ENCODE measurements around the gene ANKDD1A. TPM values are rescaled to one million over a fixed set of nuclear protein-coding genes. Genes with fewer than 3 reads are reported as not detected.

ANKDD1A gene
- total and polyA plus RNA-seq, 2 experiments from 2014 or later, result 6.7 to 9.3 TPM

DNA sequence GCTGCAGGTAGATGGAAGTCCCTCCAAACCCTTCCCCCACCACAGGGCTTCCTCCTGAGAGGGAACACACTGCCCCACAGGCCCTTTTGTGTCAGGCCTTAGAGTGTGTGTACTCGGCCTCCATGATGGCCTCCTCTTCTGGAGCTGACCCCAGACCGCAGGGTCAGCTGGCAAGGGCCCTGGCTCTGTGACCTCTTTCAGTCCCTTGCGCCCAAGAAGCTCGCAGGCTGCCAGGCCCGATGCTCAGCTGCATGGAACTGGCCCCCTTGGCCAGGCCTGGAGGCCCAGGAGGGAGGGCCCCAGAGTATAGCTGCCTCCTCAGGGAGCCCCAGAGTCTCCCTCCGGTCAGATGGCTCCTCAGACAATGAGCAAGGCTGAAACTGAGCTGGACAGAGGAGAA, 23.4 kb upstream of the ANKDD1A start:
- Histone ChIP-seq H3K36me3 (ENCODE audit: insufficient read depth) (no peaks in the 10 kb centered on the region), H3K4me1 (ENCODE audit: insufficient read depth) (peaks cover 15% of the 10 kb centered on the region), H3F3A (replicated peaks; ENCODE audit: low read depth) (0 out of 2 replicates have a peak, but pooled peaks cover 4% of the 10 kb centered on the region), H3K4me2 (no peak overlapping the region), H2AFZ (0 out of 2 replicates have a peak overlapping the region, but pooled peaks have one; percentile 47), H3K9me2 (ENCODE audit: insufficient read depth) (0 out of 2 replicates have a peak, but pooled peaks cover 4% of the 10 kb centered on the region), H3K27ac (ENCODE audit: low read depth) (no peak overlapping the region), H4K20me1 (replicated peaks; ENCODE audit: insufficient read depth) (no peaks in the 10 kb centered on the region), H3K4me3 (no peak overlapping the region), H3K79me2 (replicated peaks; ENCODE audit: insufficient read depth) (no peaks in the 10 kb centered on the region), H3K27me3 (ENCODE audit: insufficient read depth) (no peaks in the 10 kb centered on the region)
- H3K4me1 Mint-ChIP-seq, result peaks cover 21% of the 10 kb centered on the region
- H3K36me3 Mint-ChIP-seq (ENCODE audit: low read depth), result no peaks in the 10 kb centered on the region; the same call in 2 of the 3 replicates
- H3K27me3 Mint-ChIP-seq (ENCODE audit: insufficient read depth, low read depth, poor library complexity), result peaks cover 8% of the 10 kb centered on the region
- no peak for DNase-seq (ENCODE audit: low spot score)
- ATAC-seq, result no peak
- no peaks in the 10 kb centered on the region for H3K9me3 Mint-ChIP-seq
- H3K4me3 Mint-ChIP-seq, result no peak overlapping the region
- TF ChIP-seq JUNB (IDR thresholded peaks at IDR 0.05; ENCODE audit: unreplicated experiment), result no peak
- no peak for TF ChIP-seq ZNF462 (CRISPR knock-in tag; IDR thresholded peaks at IDR 0.05)
- TF ChIP-seq ZNF331 (CRISPR knock-in tag; IDR thresholded peaks at IDR 0.05; ENCODE audit: low read depth), result no peak
- no peak for TF ChIP-seq POLR2AphosphoS5 (IDR thresholded peaks at IDR 0.05; ENCODE audit: low read depth)
- TF ChIP-seq CREB1 (CRISPR knock-in tag; IDR thresholded peaks at IDR 0.05; ENCODE audit: low read depth), result no peak
- TF ChIP-seq, protein P1, sequence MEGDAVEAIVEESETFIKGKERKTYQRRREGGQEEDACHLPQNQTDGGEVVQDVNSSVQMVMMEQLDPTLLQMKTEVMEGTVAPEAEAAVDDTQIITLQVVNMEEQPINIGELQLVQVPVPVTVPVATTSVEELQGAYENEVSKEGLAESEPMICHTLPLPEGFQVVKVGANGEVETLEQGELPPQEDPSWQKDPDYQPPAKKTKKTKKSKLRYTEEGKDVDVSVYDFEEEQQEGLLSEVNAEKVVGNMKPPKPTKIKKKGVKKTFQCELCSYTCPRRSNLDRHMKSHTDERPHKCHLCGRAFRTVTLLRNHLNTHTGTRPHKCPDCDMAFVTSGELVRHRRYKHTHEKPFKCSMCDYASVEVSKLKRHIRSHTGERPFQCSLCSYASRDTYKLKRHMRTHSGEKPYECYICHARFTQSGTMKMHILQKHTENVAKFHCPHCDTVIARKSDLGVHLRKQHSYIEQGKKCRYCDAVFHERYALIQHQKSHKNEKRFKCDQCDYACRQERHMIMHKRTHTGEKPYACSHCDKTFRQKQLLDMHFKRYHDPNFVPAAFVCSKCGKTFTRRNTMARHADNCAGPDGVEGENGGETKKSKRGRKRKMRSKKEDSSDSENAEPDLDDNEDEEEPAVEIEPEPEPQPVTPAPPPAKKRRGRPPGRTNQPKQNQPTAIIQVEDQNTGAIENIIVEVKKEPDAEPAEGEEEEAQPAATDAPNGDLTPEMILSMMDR (conservative IDR thresholded peaks at IDR 0.05; ENCODE audit: low read depth in 2 of 2), result no peak
- TF ChIP-seq NANOG (IDR thresholded peaks at IDR 0.05; ENCODE audit: borderline replicate concordance), result no peak
- no peak for TF ChIP-seq EZH2 (IDR thresholded peaks at IDR 0.05; ENCODE audit: low read depth, unreplicated experiment)
- TF ChIP-seq, protein P2, sequence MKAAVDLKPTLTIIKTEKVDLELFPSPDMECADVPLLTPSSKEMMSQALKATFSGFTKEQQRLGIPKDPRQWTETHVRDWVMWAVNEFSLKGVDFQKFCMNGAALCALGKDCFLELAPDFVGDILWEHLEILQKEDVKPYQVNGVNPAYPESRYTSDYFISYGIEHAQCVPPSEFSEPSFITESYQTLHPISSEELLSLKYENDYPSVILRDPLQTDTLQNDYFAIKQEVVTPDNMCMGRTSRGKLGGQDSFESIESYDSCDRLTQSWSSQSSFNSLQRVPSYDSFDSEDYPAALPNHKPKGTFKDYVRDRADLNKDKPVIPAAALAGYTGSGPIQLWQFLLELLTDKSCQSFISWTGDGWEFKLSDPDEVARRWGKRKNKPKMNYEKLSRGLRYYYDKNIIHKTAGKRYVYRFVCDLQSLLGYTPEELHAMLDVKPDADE (IDR thresholded peaks at IDR 0.05), result no peak
- TF ChIP-seq ZNF114 (CRISPR knock-in tag; IDR thresholded peaks at IDR 0.05), result no peak
- no peak for TF ChIP-seq REST (IDR thresholded peaks at IDR 0.05; ENCODE audit: unreplicated experiment)
- H3K27ac Mint-ChIP-seq, result no peak overlapping the region

All from GM23338 (cell line).